Measurements from ENCODE around the gene INKA2. TPM values are rescaled to one million over a fixed set of nuclear protein-coding genes. Genes with fewer than 3 reads are reported as not detected.

INKA2 gene
- total and polyA plus RNA-seq, 2 of the 4 experiments (the other 2 are of a cell fraction) = 2.2 to 2.6 TPM

DNA sequence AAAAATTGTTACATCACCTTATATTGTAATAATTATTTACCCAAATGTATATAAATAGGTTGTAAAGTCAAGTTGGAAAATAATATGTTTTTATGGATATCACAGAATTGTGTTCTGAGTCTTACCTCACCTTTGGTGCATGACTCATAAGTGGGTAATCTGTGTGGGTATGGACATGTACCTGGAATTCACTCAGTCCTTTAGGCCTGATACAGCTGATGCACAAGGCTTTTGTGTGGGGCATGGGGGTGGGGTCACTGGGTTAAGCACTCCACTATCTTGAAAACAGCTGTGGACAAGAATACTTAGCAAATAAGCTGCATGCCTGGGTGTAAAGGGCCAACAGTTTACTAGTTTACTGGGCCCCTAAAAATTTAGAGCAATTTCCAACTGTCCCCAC is 34.4 kb downstream of the INKA2 start:
- H3K4ac ChIP-seq (ENCODE audit: low read depth, low read length) = peak overlapping the region; percentile 60
- intact Hi-C loops (cut with micrococcal nuclease) = no loop called here
- no TSS peak for BruUV-seq (replicated peaks)
- H4K91ac ChIP-seq (ENCODE audit: insufficient read depth, low read depth, low read length) = no peak overlapping the region
- H4K5ac ChIP-seq (ENCODE audit: low read depth, low read length) = no peak overlapping the region
- dilution Hi-C loops (cut with HindIII; ENCODE audit: low sequenced_read_pairs, unreplicated experiment) = no loop called here
- no peak for ATAC-seq (ENCODE audit: low read depth)
- no peak overlapping the region; the same call in 1 of the 2 replicates for H3K56ac ChIP-seq (ENCODE audit: extremely low read depth, insufficient read depth, low read length)
- peaks cover 15% of the 10 kb centered on the region for H3K36me3 ChIP-seq (ENCODE audit: control insufficient read depth, insufficient read depth, low read length)
- H3K27ac ChIP-seq (ENCODE audit: insufficient read depth, low read length) = no peak overlapping the region; the same call in 1 of the 2 replicates
- H2BK15ac ChIP-seq (ENCODE audit: low read depth, low read length) = no peak overlapping the region
- H3K4me3 ChIP-seq (ENCODE audit: insufficient read depth, low read depth, low read length) = no peak overlapping the region
- H4K20me1 ChIP-seq (ENCODE audit: insufficient read depth, low read length) = no peaks in the 10 kb centered on the region
- H3K79me1 ChIP-seq (ENCODE audit: low read depth in 1 of 2, low read length in 2 of 2) = peaks cover 0 to 33% of the 10 kb centered on the region in 2 experiments; a peak in 2 of 4 replicates
- TF ChIP-seq RFX5 (IDR thresholded peaks at IDR 0.05; ENCODE audit: low read depth, low read length) (no peak), FOS (IDR thresholded peaks at IDR 0.05; ENCODE audit: low read depth, low read length) (no peak), BHLHE40 (IDR thresholded peaks at IDR 0.05; ENCODE audit: low read depth, low read length) (no peak), MXI1 (IDR thresholded peaks at IDR 0.05; ENCODE audit: borderline replicate concordance, low read depth, low read length) (no peak), SMC3 (IDR thresholded peaks at IDR 0.05; ENCODE audit: low read depth, low read length) (no peak), MAFK (IDR thresholded peaks at IDR 0.05; ENCODE audit: low read depth, low read length) (no peak), RCOR1 (IDR thresholded peaks at IDR 0.05; ENCODE audit: insufficient replicate concordance, low read length) (no peak)
- TF ChIP-seq, protein P1, sequence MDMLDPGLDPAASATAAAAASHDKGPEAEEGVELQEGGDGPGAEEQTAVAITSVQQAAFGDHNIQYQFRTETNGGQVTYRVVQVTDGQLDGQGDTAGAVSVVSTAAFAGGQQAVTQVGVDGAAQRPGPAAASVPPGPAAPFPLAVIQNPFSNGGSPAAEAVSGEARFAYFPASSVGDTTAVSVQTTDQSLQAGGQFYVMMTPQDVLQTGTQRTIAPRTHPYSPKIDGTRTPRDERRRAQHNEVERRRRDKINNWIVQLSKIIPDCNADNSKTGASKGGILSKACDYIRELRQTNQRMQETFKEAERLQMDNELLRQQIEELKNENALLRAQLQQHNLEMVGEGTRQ (IDR thresholded peaks at IDR 0.05; ENCODE audit: low read depth, low read length) = no peak
- TF ChIP-seq, protein P2, sequence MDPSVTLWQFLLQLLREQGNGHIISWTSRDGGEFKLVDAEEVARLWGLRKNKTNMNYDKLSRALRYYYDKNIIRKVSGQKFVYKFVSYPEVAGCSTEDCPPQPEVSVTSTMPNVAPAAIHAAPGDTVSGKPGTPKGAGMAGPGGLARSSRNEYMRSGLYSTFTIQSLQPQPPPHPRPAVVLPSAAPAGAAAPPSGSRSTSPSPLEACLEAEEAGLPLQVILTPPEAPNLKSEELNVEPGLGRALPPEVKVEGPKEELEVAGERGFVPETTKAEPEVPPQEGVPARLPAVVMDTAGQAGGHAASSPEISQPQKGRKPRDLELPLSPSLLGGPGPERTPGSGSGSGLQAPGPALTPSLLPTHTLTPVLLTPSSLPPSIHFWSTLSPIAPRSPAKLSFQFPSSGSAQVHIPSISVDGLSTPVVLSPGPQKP (IDR thresholded peaks at IDR 0.05; ENCODE audit: borderline replicate concordance, low read depth, low read length) = no peak
- TF ChIP-seq, protein P3, sequence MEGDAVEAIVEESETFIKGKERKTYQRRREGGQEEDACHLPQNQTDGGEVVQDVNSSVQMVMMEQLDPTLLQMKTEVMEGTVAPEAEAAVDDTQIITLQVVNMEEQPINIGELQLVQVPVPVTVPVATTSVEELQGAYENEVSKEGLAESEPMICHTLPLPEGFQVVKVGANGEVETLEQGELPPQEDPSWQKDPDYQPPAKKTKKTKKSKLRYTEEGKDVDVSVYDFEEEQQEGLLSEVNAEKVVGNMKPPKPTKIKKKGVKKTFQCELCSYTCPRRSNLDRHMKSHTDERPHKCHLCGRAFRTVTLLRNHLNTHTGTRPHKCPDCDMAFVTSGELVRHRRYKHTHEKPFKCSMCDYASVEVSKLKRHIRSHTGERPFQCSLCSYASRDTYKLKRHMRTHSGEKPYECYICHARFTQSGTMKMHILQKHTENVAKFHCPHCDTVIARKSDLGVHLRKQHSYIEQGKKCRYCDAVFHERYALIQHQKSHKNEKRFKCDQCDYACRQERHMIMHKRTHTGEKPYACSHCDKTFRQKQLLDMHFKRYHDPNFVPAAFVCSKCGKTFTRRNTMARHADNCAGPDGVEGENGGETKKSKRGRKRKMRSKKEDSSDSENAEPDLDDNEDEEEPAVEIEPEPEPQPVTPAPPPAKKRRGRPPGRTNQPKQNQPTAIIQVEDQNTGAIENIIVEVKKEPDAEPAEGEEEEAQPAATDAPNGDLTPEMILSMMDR (conservative IDR thresholded peaks at IDR 0.05; ENCODE audit: low read depth, low read length) = no peak
- H2BK120ac ChIP-seq (ENCODE audit: low read depth, low read length) = peak overlapping the region; percentile 56; the same call in 1 of the 2 replicates
- no peak overlapping the region for H3K4me2 ChIP-seq (ENCODE audit: low read depth, low read length)
- no peak overlapping the region for H2AK9ac ChIP-seq (replicated peaks; ENCODE audit: low read depth, low read length, poor library complexity)
- H2BK5ac ChIP-seq (ENCODE audit: low read depth, low read length, poor library complexity, severe bottlenecking) = no peak overlapping the region
- no peak overlapping the region; the same call in 1 of the 2 replicates for H2AK5ac ChIP-seq (ENCODE audit: low read depth, low read length)
- H3K27me3 ChIP-seq (ENCODE audit: control insufficient read depth, insufficient read depth, low read length) = no peaks in the 10 kb centered on the region
- POLR2A ChIA-PET (ENCODE audit: unreplicated experiment) = no interaction called here
- DNase-seq = no peak
- no peak overlapping the region for H3K9ac ChIP-seq (ENCODE audit: low read depth, low read length)
- no peak overlapping the region for H3K18ac ChIP-seq (ENCODE audit: low read depth, low read length)
- no peak overlapping the region for H3K14ac ChIP-seq (replicated peaks; ENCODE audit: low read depth, low read length)
- in situ Hi-C loops (cut with MboI; ENCODE audit: low sequenced_read_pairs) = no loop called here
- peaks cover 10% of the 10 kb centered on the region for H3K4me1 ChIP-seq (ENCODE audit: control insufficient read depth, insufficient read depth, low read length)
- no peak overlapping the region; the same call in 1 of the 2 replicates for H3K23ac ChIP-seq (ENCODE audit: low read depth, low read length)
- no peaks in the 10 kb centered on the region for H3K9me3 ChIP-seq (ENCODE audit: control insufficient read depth, insufficient read depth, low read length)
- no peak overlapping the region for H2AFZ ChIP-seq (replicated peaks; ENCODE audit: low read length, poor library complexity)
- peak overlapping the region; percentile 61; the same call in 1 of the 2 replicates for H2BK20ac ChIP-seq (ENCODE audit: low read depth, low read length)
- peaks cover 7% of the 10 kb centered on the region; the same call in 1 of the 2 replicates for H3K9me1 ChIP-seq (ENCODE audit: insufficient read depth, low read length)
- 0 out of 4 replicates have a peak overlapping the region, but pooled peaks of 1 of the 2 experiments have one; percentile 13 for H4K8ac ChIP-seq (ENCODE audit: low read depth in 2 of 2, low read length in 2 of 2)
- CTCF ChIA-PET = interaction anchor here (0.9 to 1.0 kb wide), 2 partner anchors 10 to 32 kb away, joined by 3 read pairs; no protein-coding TSS in a partner anchor
